Activated CD4-positive, alpha-beta T cell treated with anti-CD3 and anti-CD28 coated beads, Interleukin-2, Interleukin-4, amounts not matched to agents 100 ng/mL and 50 ng/mL, durations not matched to agents 16 hours and 8 hours (primary cell): ENCODE results near the gene C1QTNF9B.
"Not testable (repeated sequence)": the region's sequence is repeated elsewhere in the genome, so short reads cannot be mapped to it uniquely, and the experiment has no call there.

ENCODE experiments used
- DNase-seq: peaks from one replicate; pipeline ENCODE4 v3.0.0-alpha.2; 2020; ENCODE audit warnings: low spot score

Gene C1QTNF9B

GRCh38 chr13:23893791-23894190 lies 3.5 kb downstream of the C1QTNF9B start:
- not testable (repeated sequence) for DNase-seq

GRCh38 chr13:23889615-23890607 lies 7.4 kb downstream of the C1QTNF9B start:
- no peak for DNase-seq

GRCh38 chr13:23888658-23889614 lies 8.4 kb downstream of the C1QTNF9B start, which contains the start of gene MIPEP:
Gene MIPEP, minus strand, starts transcription at chr13:23889400. Its CDS starts 80 bp downstream, at chr13:23889320.
- DNase-seq = peak; percentile 93

GRCh38 chr13:23884361-23884760 lies 12.9 kb downstream of the C1QTNF9B start:
- not testable (repeated sequence) for DNase-seq

- no peak for DNase-seq
Observed at GRCh38 chr13:23883255-23883654, 14.0 kb downstream of the C1QTNF9B start.

GRCh38 chr13:23881402-23881800 lies 15.9 kb downstream of the C1QTNF9B start:
- DNase-seq = not testable (repeated sequence)

- DNase-seq = not testable (repeated sequence)
Observed at GRCh38 chr13:23880493-23881401, 16.6 kb downstream of the C1QTNF9B start.

GRCh38 chr13:23877286-23877685 lies 20.0 kb downstream of the C1QTNF9B start:
- DNase-seq = no peak

GRCh38 chr13:23876265-23876664 lies 21.0 kb downstream of the C1QTNF9B start:
- no peak for DNase-seq

GRCh38 chr13:23871616-23872220 lies 25.6 kb downstream of the C1QTNF9B start:
- DNase-seq = peak; percentile 12

- DNase-seq = no peak
Observed at GRCh38 chr13:23870356-23871140, 26.8 kb downstream of the C1QTNF9B start.

- no peak for DNase-seq
Observed at GRCh38 chr13:23868521-23868920, 28.8 kb downstream of the C1QTNF9B start.

GRCh38 chr13:23867027-23867491 lies 30.2 kb downstream of the C1QTNF9B start:
- no peak for DNase-seq

GRCh38 chr13:23866420-23867026 lies 30.8 kb downstream of the C1QTNF9B start:
- DNase-seq = no peak

GRCh38 chr13:23865906-23866305 lies 31.4 kb downstream of the C1QTNF9B start:
- DNase-seq = no peak

GRCh38 chr13:23865026-23865425 lies 32.3 kb downstream of the C1QTNF9B start:
- no peak for DNase-seq

- no peak for DNase-seq
Observed at GRCh38 chr13:23861310-23861709, 36.0 kb downstream of the C1QTNF9B start.

- DNase-seq = no peak
Observed at GRCh38 chr13:23859904-23860303, 37.4 kb downstream of the C1QTNF9B start.

GRCh38 chr13:23859455-23859854 lies 37.8 kb downstream of the C1QTNF9B start:
- no peak for DNase-seq
